ENCODE results near the gene MINDY4. TPM values are rescaled to one million over a fixed set of nuclear protein-coding genes. Genes with fewer than 3 reads are reported as not detected.
A peak's percentile ranks its signal among the peaks of the same experiment; 100 is the strongest.

Gene MINDY4
- total RNA-seq, 2 donors from 2014 or later, result 7.5 to 8.6 TPM

GRCh38 chr7:30899630-30900029 is 128.4 kb downstream of the MINDY4 start:
- Histone ChIP-seq H3K4me3 (no peak overlapping the region), H3K9me3 (no peaks in the 10 kb centered on the region), H3K27me3 (no peaks in the 10 kb centered on the region), H3K36me3 (replicated peaks in 1 of 2; ENCODE audit: insufficient read depth in 1 of 2, low read depth in 2 of 2) (no peaks in the 10 kb centered on the region), H3K4me1 (peaks cover 64% of the 10 kb centered on the region), H3K27ac (peak overlapping the region in 3 of 4 donors; percentile 81 to 85 (median 83))
- peak in 1 of 4 donors; percentile 34 for DNase-seq
- intact Hi-C loops (cut with DNase I), result no loop called here
- TF ChIP-seq POLR2A (IDR thresholded peaks at IDR 0.05) (no peak), CTCF (IDR thresholded peaks at IDR 0.05) (no peak)
- WGBS, 2 donors, result 19 to 25% methylated on average over 6 of the region's 6 CpGs
- no peak for ATAC-seq

- TF ChIP-seq CTCF (IDR thresholded peaks at IDR 0.05), result no peak
- TF ChIP-seq POLR2A (IDR thresholded peaks at IDR 0.05), result no peak
- peaks cover 64% of the 10 kb centered on the region for H3K4me1 ChIP-seq
- DNase-seq (no peak), ATAC-seq (no peak)
- H3K27ac ChIP-seq, result peak overlapping the region in 3 of 4 donors; percentile 81 to 85 (median 83)
- H3K36me3 ChIP-seq (replicated peaks in 1 of 2; ENCODE audit: insufficient read depth in 1 of 2, low read depth in 2 of 2), result no peaks in the 10 kb centered on the region
- no peaks in the 10 kb centered on the region for H3K9me3 ChIP-seq
- WGBS, 2 donors, result 69 to 78% methylated on average over 9 of the region's 9 CpGs
- intact Hi-C loops (cut with DNase I), result no loop called here
- no peaks in the 10 kb centered on the region for H3K27me3 ChIP-seq
- no peak overlapping the region for H3K4me3 ChIP-seq
Observed at GRCh38 chr7:30900053-30900452, 128.8 kb downstream of the MINDY4 start.

DNA sequence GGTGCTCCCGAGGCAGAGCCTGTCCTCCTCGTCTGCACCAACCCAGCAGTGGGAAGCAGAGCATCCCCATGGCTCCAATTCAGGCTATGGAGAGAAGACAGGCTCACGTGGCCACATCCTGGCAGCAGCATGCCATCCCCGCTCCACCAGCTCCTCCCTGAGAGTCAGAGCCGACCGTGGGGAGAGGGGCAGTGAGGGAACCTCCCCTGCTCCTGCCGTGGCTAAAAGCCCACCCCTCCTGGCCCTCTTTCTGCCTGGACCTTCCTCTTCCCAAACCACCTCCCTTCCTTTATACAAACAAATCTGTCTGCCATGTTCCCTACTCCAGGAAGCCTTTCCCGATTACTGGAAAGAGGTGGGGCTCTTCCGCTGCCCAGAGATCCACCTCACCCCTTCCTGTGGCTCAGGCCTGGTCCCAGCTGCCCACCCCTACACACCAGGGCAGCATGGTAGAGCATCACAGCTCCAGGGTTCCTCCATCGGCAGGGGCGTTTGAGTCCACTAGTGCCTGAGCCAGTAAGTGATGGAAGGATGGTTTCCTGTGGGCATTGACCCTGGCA is 129.7 kb downstream of the MINDY4 start:
- intact Hi-C loops (cut with DNase I), result no loop called here

GRCh38 chr7:30901856-30902255 is 130.6 kb downstream of the MINDY4 start:
- Histone ChIP-seq H3K4me1 (peaks cover 63% of the 10 kb centered on the region), H3K27me3 (no peaks in the 10 kb centered on the region), H3K9me3 (no peaks in the 10 kb centered on the region), H3K27ac (peak overlapping the region in 1 of 4 donors; percentile 81), H3K4me3 (no peak overlapping the region), H3K36me3 (replicated peaks in 1 of 2; ENCODE audit: insufficient read depth in 1 of 2, low read depth in 2 of 2) (no peaks in the 10 kb centered on the region)
- intact Hi-C loops (cut with DNase I), result no loop called here
- TF ChIP-seq CTCF (IDR thresholded peaks at IDR 0.05) (no peak), POLR2A (IDR thresholded peaks at IDR 0.05) (no peak)
- ATAC-seq, result no peak
- WGBS, 2 donors, result 70 to 92% methylated on average over 2 of the region's 2 CpGs
- DNase-seq, result no peak

More for the DNA sequence above, 129.7 kb downstream of the MINDY4 start:
- no peak overlapping the region for H3K4me3 ChIP-seq
- H3K4me1 ChIP-seq, result peaks cover 63% of the 10 kb centered on the region
- TF ChIP-seq POLR2A (IDR thresholded peaks at IDR 0.05) (no peak), CTCF (IDR thresholded peaks at IDR 0.05) (no peak)
- peak overlapping the region in 3 of 4 donors; percentile 14 to 81 (median 51) for H3K27ac ChIP-seq
- ATAC-seq (no peak), DNase-seq (no peak)
- no peaks in the 10 kb centered on the region for H3K9me3 ChIP-seq
- 89 to 91% methylated on average over 10 to 11 of the region's 11 CpGs for WGBS, 2 donors
- no peaks in the 10 kb centered on the region for H3K36me3 ChIP-seq (replicated peaks in 1 of 2; ENCODE audit: insufficient read depth in 1 of 2, low read depth in 2 of 2)
- no peaks in the 10 kb centered on the region for H3K27me3 ChIP-seq

DNA sequence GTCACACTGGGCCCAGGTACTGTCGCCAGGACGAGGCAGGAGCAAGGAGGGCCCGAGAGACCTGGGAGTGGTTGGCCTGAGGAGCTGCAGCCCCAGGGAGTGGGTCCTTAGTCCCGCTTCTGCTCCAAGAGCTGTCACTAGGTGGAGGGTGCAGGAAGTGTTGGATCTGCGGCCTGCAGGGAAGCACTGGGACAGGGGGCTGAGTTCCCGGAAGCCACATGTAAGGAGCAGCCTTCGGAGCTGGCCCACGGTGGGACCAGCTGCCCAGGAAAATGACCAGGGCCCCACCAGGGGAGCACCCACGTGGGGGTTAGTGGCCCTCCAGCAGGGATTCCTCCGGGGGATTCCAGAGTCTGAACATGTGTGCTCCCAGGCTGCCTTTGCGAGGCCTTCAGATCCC is 131.2 kb downstream of the MINDY4 start:
- no peak overlapping the region for H3K4me3 ChIP-seq
- 90 to 98% methylated on average over 8 to 11 of the region's 11 CpGs for WGBS, 2 donors
- ATAC-seq (no peak), DNase-seq (no peak)
- TF ChIP-seq CTCF (IDR thresholded peaks at IDR 0.05) (no peak), POLR2A (IDR thresholded peaks at IDR 0.05) (no peak)
- H3K9me3 ChIP-seq, result no peaks in the 10 kb centered on the region
- peaks cover 63% of the 10 kb centered on the region for H3K4me1 ChIP-seq
- H3K36me3 ChIP-seq (replicated peaks in 1 of 2; ENCODE audit: insufficient read depth in 1 of 2, low read depth in 2 of 2), result no peaks in the 10 kb centered on the region
- H3K27me3 ChIP-seq, result no peaks in the 10 kb centered on the region
- no peak overlapping the region for H3K27ac ChIP-seq
- intact Hi-C loops (cut with DNase I), result no loop called here
